GM18867 (cell line): ENCODE measurements around the gene ENTPD6.
"Not testable (repeated sequence)": the region's sequence is repeated elsewhere in the genome, so short reads cannot be mapped to it uniquely, and the experiment has no call there.

Source experiments
- ATAC-seq: cut with Tn5 transposase; IDR thresholded peaks from one replicate; pipeline ENCODE4 v1.9.1; 2021; ENCODE audit warnings: mild to moderate bottlenecking, moderate library complexity; ENCODE audit not compliant: unreplicated experiment

ENTPD6 gene

DNA sequence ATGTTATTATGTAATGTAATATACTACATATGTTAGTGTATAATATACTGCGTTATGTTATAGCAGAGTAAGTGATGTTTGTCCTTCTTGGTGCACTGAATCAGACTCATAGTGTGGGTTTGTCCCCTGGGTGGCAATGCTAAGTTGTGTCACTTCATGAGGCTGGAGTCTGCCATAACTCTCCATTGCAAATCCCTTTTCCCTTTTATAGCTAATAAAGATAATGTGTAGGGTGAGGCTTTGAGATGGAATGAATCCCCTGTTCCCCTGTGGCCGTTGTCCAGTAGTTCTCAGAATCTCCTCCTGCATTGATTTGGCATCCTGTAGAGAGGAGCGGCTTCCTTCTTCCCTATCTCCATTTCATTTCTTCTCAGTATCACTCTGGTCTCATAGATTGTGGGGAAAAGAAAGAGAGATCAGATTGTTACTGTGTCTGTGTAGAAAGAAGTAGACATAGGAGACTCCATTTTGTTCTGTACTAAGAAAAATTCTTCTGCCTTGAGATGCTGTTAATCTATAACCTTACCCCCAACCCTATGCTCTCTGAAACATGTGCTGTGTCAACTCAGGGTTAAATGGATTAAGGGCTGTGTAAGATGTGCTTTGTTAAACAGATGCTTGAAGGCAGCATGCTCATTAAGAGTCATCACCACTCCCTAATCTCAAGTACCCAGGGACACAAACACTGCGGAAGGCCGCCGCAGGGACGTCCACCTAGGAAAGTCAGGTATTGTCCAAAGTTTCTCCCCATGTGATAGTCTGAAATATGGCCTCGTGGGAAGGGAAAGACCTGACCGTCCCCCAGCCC lies 45.5 kb downstream of the ENTPD6 start:
- ATAC-seq, result not testable (repeated sequence)

DNA sequence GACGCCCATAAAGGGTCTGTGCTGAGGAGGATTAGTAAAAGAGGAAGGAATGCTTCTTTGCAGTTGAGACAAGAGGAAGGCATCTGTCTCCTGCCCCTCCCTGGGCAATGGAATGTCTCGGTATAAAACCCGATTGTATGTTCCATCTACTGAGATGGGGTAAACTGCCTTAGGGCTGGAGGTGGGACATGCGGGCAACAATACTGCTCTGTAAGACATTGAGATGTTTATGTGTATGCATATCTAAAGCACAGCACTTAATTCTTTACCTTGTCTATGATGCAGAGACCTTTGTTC lies 46.1 kb downstream of the ENTPD6 start:
- not testable (repeated sequence) for ATAC-seq

DNA sequence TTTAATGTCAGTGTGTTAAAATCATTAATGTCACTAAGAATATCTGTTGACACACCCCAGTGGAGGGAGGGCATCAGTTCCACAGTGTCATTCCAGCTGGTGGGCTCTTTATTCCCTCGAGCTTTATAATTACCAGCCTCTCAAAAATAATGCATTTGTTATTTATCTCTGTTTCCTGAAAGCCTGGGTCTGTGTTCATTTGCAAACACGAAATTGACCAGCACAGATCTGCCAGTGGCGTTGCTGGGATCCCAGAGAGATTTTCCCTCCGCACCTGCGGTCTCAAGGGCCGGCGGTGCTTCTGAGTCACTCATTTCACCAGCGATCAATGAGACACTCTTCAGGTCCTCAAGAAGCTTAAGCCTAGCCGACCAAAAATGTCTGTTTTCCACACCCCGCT lies 46.7 kb downstream of the ENTPD6 start:
- no peak for ATAC-seq

DNA sequence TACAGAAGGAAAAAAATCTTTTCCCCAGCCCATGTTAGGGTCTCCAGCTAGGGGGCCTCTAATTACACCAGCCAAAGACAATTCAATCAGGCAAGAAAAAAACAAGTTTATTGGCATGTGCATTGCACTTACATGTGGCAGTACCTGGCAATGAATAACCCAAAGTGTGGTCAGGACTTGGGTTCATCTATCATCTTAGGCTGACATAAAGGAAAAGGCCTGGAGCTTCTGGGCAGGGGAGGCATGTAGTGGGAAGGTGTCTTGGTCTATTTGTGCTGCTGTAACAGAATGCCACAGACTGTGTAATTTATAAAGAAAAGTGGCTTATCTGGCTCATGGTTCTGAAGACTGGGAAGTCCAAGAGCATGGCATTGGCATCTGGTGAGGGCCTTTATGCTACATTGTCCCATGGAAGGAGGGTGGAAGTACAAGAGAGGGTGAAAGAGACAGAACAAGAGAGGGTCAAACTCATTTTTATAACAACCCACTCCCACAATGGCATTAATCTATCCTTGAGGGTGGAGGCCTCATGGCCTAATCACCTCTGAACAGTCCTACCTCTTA lies 48.0 kb downstream of the ENTPD6 start:
- ATAC-seq, result no peak

DNA sequence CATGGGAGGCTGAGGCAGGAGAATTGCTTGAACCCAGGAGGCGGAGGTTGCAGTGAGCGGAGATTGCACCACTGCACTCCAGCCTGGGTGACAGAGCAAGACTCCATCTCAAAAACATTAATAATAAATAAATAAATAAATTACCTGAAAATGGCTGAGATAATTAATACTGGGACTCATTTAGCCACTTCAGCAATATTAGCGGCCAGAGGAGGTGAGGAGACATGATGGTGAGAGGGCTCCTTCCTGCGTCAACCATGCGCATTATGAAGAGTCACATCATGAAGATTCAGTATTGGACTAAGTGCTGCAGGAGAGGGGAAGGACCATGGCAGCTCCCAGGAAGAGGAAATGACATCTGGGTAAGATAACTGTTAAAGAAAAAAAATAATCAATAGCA lies 49.5 kb downstream of the ENTPD6 start:
- no peak for ATAC-seq

DNA sequence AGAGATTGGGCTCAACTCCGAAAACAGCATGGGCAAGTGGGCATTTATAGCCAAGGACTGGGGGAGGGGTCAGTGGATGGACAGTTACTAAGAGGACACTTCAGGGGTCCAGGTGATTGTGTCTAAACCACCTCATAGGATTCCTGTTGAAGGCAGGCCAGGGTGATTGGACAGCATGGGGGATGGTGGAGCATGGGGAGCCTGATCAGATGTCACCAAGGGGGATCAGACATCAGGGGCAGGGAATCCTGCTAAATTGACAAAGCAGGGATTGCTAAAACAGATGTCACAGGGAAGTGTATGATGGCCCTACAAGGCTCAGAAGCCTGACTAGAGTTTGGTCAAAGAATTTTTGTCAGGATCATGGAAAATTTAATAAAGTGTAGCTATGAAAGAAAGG lies 49.9 kb downstream of the ENTPD6 start:
- no peak for ATAC-seq

DNA sequence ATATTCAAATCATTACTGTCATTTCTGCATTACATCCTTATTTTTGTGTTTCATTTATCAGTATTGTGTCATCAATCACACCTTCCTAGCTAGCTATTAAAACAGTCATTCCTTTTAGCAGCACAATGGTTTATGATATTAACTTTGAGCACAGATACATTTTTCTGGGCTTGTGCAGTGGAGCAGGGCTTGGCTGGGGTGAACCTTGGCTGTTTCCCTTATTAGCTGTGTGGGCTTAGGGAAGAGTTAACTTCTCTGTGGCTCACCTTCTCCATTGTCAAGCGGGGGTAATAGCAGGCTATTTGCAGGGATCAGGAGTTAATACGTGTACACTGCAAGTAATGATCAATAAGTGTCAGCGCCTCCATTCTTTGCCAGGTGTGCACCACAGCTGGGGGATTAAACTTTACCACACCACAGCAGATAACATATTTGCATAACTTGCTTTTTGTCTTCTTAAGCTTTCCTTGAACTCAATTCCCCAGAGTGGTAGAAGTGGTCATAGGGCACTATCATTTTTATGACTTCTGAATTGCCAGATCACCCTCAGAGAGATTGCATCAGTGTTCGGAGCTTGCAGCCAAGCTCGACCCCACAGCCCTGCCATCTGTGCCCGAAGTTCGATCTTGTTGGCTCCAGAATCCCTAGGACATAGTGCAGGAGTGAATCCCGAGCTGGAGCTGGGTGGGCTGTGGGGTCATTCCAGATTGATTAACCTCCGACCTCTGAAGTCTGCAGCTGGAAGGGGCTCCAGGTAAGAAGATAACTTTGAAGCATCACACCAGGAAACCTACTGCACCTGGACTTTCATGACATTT lies 50.9 kb downstream of the ENTPD6 start:
- ATAC-seq, result no peak

DNA sequence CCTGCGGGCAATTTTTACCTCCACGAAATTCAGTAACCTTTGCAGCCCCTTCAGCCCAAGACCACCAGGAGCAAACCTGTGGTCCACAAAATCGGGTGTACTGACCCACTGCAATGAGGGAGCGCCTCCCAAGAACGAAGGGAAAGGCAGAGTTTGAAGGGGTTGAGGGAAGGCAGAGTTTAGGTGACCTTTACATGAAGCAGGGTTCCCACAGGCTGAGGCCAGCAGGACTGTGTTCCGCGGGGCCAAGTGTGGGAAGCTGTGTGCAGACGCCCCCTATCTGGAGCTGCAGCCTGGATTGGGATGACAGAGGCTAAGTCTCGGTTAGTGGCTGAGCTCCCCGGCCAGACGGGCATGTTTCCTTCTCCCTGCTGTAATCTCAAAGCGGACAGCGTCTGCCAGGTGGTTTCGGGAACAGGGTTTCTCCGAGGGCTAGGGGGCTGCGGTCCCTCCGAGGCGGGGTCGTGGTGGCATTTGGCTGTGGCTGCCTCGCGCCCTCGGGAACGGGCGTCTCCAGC lies 51.5 kb downstream of the ENTPD6 start:
- peak; percentile 1 for ATAC-seq

DNA sequence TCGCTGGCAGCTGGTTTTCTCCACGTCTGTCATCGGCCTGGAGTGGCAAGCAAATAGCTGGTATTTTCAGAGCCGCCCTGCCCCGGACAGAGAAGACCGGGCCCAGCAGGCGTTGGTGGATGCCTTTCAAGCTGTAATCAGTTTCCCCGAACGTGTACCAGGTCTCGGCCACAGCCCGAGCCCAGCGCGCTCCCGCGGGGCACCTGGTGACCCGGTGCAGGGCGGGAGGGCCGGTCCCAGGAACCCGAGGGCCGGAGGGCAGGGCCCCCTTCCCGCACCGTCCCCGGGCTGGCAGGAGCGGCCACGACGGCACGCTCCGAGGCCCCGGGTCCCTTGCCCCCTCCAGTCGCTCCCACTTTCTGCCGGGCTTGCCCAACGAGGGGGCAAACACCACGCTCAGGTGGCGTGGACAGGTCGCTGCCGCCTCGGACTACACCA lies 52.0 kb downstream of the ENTPD6 start:
- ATAC-seq, result peak; percentile 33

DNA sequence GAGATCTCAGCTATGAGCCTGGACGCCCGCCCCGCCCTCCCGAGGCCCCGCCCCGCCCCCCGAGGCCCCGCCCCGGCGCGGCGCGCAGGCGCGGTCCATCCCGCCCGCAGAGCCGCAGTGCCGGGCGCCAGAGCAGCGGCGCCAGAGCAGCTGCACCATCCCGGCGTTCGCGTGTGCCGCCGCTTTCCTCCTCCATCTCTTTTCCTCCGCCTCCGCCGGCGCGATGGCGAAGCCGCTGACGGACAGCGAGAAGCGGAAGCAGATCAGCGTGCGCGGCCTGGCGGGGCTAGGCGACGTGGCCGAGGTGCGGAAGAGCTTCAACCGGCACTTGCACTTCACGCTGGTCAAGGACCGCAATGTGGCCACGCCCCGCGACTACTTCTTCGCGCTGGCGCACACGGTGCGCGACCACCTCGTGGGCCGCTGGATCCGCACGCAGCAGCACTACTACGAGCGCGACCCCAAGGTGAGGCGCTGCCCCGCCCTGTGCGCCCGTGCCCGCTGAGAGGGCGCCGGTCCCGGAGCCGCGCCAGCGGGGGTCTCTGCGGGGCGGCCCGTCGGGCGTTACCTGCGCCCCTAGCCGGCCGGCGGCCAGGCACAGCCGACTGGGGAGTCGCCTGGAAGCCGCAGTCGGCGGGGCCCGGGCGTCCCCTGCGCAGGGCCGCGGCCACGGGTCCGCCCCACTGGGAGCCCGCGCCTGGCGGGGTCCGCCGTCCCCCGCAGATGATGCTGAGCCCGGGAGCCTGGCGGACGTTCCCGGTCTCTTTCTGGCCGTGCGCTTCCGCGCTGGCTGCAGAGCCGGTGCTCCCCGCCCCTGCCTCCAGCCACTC lies 52.7 kb downstream of the ENTPD6 start, which contains the start of gene PYGB:
Gene PYGB, plus strand, starts transcription at position 130 of the 830 bp plus-strand sequence. Its CDS starts 94 bp downstream, at position 224.
- peak; percentile 76 for ATAC-seq

DNA sequence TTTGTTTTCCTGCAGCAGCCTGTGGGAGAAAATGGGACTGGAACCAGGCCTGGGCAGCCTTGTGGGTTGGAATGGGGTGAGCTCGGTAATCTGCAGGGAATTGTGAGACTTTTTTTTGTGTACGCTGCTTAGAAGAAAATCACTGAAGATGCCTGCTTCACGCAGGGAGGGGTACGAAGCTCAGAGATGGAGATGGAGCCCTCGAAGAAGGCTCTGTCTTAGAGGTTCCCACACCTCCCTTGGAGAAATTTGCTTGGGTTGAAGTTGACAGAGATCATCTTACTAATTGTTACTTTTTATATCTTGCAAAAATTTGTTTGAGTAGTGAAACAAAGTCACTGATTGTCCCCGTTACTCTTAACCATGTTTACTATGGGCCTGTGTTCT lies 53.3 kb downstream of the ENTPD6 start:
- ATAC-seq, result no peak

DNA sequence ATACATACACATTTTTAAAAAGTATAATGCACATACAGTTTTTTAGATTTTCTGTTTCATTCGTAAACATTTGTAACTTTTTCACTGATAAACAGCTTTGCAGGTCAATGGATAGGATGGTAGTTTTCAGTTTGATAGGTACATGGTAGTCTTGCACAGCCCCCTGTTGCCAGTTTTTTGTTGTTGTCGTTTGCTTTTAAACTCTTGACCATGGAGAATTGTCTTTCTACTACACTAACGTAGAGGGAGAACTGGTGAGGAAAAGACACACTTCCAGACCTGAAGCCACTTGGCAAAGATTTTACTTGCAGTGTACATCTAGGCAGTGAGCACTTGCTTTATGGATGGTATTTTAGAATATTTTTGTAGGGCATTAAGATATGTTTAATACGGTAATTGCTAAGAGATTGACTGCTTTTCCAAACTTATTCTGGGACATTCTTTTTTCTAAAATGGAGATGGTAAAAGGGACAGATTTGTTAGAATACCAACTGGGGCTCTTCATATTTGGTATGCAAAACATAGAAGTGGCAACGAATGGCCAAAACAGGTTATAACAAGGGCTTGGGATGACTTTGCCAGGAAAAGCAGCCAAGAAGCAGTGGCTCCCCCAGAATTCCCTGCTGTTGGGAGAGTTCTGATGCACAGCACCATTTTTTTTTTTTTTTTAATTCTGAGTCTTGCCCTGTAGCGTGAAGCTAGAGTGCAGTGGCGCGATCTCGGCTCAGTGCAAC lies 53.9 kb downstream of the ENTPD6 start:
- no peak for ATAC-seq

DNA sequence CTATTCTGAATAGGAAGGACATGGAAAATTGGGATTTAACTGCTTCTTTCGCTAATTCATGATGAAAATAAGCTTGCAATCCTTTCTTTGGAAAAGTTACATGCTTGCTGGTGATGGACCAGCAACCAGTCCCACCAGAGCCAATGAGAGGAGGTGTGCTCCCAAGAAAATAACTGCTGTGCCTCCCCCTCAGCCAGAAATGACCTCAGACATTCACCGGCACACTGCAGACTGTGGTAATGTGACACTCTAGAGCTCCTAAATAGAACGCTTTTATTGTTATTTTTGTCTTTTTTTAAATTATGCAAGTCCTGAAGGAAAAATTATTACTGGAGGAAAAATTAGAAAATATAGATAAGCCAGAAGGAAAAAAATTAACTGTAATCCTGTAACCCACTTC lies 55.0 kb downstream of the ENTPD6 start:
- no peak for ATAC-seq

DNA sequence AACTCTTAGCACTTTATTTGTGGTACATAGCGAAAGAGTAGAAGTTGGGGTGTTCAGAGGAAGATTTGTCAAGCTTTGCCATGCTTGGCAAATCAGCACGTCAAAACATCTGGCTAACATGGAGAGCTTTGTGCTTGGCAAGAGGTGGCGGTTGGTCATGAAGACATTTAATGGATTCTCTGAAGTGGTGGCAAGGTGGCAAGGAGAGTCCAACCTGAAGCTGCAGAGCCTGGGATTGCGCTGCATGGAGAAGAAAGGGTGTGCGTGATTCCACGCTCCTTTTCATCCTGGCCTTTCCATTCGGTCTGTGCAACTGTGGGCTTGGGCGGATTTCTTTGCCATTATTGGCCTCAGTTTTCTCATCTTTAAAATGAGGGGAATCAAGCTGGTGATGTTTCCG lies 55.5 kb downstream of the ENTPD6 start:
- no peak for ATAC-seq

DNA sequence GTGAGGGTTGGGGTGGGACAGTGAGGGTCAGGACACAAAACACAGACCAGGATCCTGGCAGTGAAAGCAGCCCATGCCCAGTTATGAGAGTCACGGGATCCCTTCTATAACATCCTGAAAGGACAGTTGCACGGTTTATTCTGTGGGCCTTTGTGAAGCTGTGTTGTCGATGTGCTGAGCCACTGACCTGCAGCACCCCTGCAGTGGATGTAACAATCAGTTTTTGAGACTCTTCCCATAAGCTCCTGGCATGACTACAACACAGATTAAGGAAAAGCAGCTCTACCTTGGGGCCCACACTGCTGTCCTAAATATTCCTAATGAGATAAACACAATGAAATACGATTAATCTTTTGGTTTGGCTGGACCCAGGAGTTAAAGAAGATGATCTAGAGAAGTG lies 56.0 kb downstream of the ENTPD6 start:
- ATAC-seq, result no peak

DNA sequence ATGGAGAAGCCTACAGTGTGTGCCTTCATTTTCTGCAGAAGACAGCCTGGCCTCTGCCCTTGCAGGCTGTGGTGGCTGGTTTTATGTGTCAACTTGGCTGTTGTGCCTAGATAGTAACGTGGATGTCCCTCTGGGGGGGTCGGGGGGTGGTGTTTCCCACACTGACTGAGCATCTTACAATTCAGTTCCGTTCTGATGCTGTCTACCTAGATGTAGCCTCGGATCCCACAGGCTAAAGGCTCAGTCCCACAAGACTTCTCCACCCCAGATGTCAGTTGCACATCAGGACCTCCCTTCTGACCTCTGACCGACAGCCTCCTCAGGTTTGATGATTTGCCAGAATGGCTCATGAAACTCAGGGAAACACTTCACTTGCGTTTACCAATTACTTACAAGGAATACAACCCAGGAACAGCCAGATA lies 56.7 kb downstream of the ENTPD6 start:
- ATAC-seq, result no peak

DNA sequence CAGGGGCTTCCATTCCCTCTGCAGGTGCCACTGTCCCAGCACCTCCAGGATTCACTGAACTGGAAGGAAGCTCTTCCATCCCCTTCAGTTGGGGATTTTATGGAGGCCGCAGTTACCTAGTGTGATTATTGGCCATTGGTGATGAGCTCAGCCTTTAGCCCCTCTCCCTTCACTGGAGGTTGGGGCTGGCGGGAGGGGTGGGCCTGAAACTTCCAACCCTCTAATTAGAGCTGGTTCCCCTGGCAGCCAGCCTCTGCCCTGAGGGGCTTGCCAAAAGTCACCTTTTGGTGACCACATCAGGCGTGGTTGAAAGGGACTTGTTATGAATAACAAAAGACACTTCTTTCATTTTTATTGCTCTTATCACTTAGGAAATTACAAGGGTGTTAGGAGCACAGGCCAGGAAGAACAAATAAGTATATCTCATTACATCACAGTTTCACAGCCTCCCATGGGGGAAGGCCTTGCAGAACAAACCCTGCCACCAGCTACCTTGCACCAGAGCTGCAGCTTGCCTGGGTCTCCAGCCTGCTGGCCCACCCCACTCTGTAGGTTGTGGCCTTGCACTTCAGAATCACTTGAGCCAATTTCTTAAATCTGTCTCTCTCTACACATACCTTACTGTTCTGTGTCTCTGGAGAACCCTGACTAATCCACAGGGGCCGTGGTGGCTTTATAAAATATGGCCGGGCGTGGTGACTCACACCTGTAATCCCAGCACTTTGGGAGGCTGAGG lies 57.3 kb downstream of the ENTPD6 start:
- ATAC-seq, result no peak

DNA sequence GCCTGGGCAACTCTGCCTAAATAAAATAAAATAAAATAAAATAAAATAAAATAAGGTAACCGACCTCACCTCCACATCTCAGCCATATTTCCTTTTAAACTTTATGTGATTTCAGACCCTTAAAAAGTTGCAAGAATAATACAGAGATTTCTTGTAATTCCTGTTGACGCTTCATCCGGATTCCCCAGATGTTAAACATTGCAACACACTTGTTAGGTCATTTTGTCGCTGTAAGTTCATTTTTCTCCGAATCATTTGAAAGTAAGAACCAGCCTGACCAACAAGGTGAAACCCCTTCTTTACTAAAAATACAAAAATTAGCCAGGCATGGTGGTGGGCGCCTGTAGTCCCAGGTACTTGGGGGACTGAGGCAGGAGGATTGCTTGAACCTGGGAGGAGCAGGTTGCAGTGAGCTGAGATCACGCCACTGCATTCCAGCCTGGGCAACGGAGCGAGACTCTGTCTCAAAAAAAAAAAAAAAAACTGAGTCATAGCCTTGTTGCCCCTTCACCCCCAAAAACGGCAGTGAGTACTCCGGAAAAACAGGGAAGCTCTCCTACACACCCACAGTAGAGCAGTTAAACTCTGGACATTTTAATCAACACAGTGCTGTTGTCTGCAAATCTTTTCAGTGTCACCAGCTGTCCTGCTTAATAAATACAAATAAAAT lies 58.2 kb downstream of the ENTPD6 start:
- ATAC-seq, result no peak

DNA sequence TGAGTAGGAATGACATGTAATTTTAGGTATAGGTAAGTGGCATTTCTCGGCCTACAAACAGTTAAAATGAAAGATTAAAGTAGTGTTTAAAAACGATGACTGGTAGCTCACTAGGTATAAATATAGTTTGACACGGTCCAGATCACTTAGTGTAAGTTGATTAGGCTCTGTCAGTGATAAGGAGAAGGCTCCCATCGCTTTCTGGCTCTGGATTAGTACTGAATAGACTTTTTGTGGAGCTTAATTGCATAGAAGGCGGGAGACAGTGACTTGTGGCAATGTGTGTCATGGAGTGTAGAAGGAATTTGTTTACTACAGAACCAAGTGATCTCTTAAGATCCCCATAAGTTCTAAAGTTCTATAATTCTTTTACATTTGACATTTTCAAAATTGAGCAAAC lies 59.1 kb downstream of the ENTPD6 start:
- ATAC-seq, result no peak
